Heart left ventricle (tissue), 16 donors: Measurements from ENCODE around the gene C20orf204. TPM values are rescaled to one million over a fixed set of nuclear protein-coding genes. Genes with fewer than 3 reads are reported as not detected.
A peak's percentile ranks its signal among the peaks of the same experiment; 100 is the strongest.

Experiments
- ATAC-seq, 4 donors: fragments of 200-7000 bp; cut with Tn5 transposase; one replicate each; pipeline ENCODE4 v1.9.1; 2020 to 2022; ENCODE audit warnings: moderate library complexity in 4 of 4, mild to moderate bottlenecking in 3 of 4, moderate number of reproducible peaks in 1 of 4
- DNase-seq, 5 donors: peaks; one replicate each; pipeline ENCODE4 v3.0.0-alpha.2; 2020
- H3K27ac ChIP-seq, 12 donors: fragments of 200-600 bp; sonication (generic) in 4 of 12; one replicate each; pipeline versions ENCODE4 v1.5.0 to v1.8.0; 2016 to 2022; ENCODE audit warnings: mild to moderate bottlenecking in 2 of 12
- H3K27me3 ChIP-seq, 9 donors: fragments of 200-600 bp; sonication (generic) in 2 of 9; one replicate each; pipeline versions ENCODE4 v1.5.1 to v1.8.0; 2016 to 2022; ENCODE audit warnings: mild to moderate bottlenecking in 3 of 9
- H3K36me3 ChIP-seq, 9 donors: fragments of 200-600 bp; sonication (generic) in 2 of 9; one replicate each; pipeline versions ENCODE4 v1.5.0 to v1.8.0; 2018 to 2022; ENCODE audit warnings: mild to moderate bottlenecking in 2 of 9
- H3K4me1 ChIP-seq, 12 donors: fragments of 200-600 bp; sonication (generic) in 4 of 12; one replicate each; pipeline versions ENCODE4 v1.5.0 to v1.8.0; 2016 to 2022; ENCODE audit warnings: mild to moderate bottlenecking in 3 of 12
- H3K4me3 ChIP-seq, 12 donors: fragments of 200-600 bp; sonication (generic) in 4 of 12; one replicate each; pipeline versions ENCODE4 v1.5.0 to v1.8.0; 2017 to 2022; ENCODE audit warnings: mild to moderate bottlenecking in 9 of 12, moderate library complexity in 4 of 12
- H3K9me3 ChIP-seq, 12 donors: fragments of 200-600 bp; sonication (generic) in 4 of 12; one replicate each; pipeline versions ENCODE4 v1.5.0 to v1.8.0; 2016 to 2022; ENCODE audit warnings: mild to moderate bottlenecking in 1 of 12
- POLR2A ChIP-seq, 2 donors: fragments of 450-650 bp; IDR thresholded peaks; one replicate each; pipeline ENCODE4 v1.6.1; 2017; ENCODE audit warnings: antibody characterized with exemption in 2 of 2, mild to moderate bottlenecking in 2 of 2, moderate library complexity in 2 of 2
- WGBS, 4 donors: extraction: QIAGEN DNeasy Blood & Tissue Kit in 2 of 4; methylation state at CpG; one replicate each; pipeline versions ENCODE4 v1.1.5 to v1.1.7; 2013 to 2018; 5-methylcytosine and 5-hydroxymethylcytosine counted together
- intact Hi-C, 10 donors: fragments of 100-400 bp; cut with DNase I; formaldehyde crosslinking; loops; one replicate each; pipeline versions ENCODE4 v1.11.1 to v1.14.2; 2022
- polyA plus RNA-seq, 2 donors: library from polyadenylated mRNA; stranded (reverse); fragments of 200-250 nt; gene quantifications; one replicate each; pipeline ENCODE4 v1.2.3, GENCODE V29; 2013
- total RNA-seq, 9 donors: library from RNA; depleted of rRNA in 2 of 9; stranded (reverse); fragments of >200 nt in 2 of 9; fragmentation: NEBNext Ultra II Directional in 3 of 9; extraction: Animal tissue kit (Norgen Biotek cat#: 25700) in 3 of 9; gene quantifications; one replicate each; pipeline versions ENCODE4 v1.1.0 to v1.2.4, GENCODE V29; 2016 to 2023
- TF ChIP-seq, protein P1 (sequence below), 12 donors: fragments of 200-600 bp; sonication (generic) in 4 of 12; IDR thresholded peaks; one replicate each; pipeline versions ENCODE4 v1.5.0 to v1.8.0; 2018 to 2022; ENCODE audit warnings: antibody characterized with exemption in 12 of 12, mild to moderate bottlenecking in 5 of 12
- donor health status: ischemic (EF 13 %, LVEDD 7.1; RV severe dilation, severe dysfunction).
- donor health status: healthy with polysubstance abuse.
- donor health status: DM: no; HTN: yes; CAD: no.
- donor health status: DM: no; HTN: no; CAD: no.
- donor health status: ischemic (EF 25% LVEDD 6.9; RV normal size, moderate dysfunction).
- donor health status: ischemic (EF 25% LVEDD 5.7; RV mildly dilated, moderate dysfunction).
- donor health status: healthy.
- donor health status: DM: yes; HTN: yes; CAD: no.
- donor health status: ischemic (EF 35%, LVEDD 5.7; RV mildly dilated, moderate dysfunction).
- donor health status: nonischemic (EF 11% LVEDD 7.7; RV severe dilation, severe dysfunction).
- donor health status: DM: yes; HTN: yes; CAD: no.
- donor health status: PGD.
- donor health status: ischemic (EF 29% LVEDD 5.4; RV normal size, mild dysfunction).
- donor health status: nonischemic (EF 23%, LVEDD 6.1; RV moderate dilation, normal function).

Gene C20orf204
- total and polyA plus RNA-seq, 11 donors, result 0.16 to 1.2 (median 0.42) TPM

DNA sequence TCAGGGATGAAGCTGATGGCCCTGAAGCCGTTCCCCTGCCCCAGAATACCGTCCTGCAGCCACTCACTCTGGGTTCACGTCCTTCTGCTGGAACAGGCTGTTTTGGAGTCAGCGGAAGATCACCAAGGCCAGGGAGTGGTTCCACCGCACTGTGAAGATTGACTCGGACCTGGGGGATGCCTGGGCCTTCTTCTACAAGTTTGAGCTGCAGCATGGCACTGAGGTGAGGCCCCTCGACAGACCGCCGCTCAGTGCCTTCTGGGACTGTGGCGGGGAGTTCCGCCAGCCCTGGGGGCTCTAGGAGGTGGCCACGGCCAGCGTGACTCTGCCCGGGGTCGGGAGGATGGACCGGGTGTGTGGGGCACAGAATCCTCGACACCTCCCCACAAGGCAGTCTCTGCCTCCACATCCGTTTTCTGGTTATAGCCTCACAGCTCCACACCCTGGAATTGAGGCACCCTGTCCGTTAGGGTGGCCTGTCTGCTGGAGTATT is 4.1 kb upstream of the C20orf204 start:
- intact Hi-C loops, result loop anchor here in 3 of 10 donors (5.0 to 10.0 kb wide), 3 partner anchors 47 to 83 kb away; partner anchors contain the start of gene PRPF6 (in 2 of the 3)
- DNase-seq (no peak), ATAC-seq (no peak)
- WGBS, 4 donors, result 87 to 94% (median 93%) methylated on average over 8 to 19 of the region's 19 CpGs
- Histone ChIP-seq H3K27me3 (peaks cover 0 to 11% (median 2%) of the 10 kb centered on the region in 9 donors), H3K9me3 (no peaks in the 10 kb centered on the region), H3K36me3 (peaks cover 3 to 81% (median 72%) of the 10 kb centered on the region in 9 donors), H3K27ac (no peak overlapping the region), H3K4me1 (peaks cover 0 to 20% (median 0%) of the 10 kb centered on the region in 12 donors), H3K4me3 (no peak overlapping the region)
- no peak for TF ChIP-seq POLR2A (IDR thresholded peaks at IDR 0.05)
- TF ChIP-seq, protein P1, sequence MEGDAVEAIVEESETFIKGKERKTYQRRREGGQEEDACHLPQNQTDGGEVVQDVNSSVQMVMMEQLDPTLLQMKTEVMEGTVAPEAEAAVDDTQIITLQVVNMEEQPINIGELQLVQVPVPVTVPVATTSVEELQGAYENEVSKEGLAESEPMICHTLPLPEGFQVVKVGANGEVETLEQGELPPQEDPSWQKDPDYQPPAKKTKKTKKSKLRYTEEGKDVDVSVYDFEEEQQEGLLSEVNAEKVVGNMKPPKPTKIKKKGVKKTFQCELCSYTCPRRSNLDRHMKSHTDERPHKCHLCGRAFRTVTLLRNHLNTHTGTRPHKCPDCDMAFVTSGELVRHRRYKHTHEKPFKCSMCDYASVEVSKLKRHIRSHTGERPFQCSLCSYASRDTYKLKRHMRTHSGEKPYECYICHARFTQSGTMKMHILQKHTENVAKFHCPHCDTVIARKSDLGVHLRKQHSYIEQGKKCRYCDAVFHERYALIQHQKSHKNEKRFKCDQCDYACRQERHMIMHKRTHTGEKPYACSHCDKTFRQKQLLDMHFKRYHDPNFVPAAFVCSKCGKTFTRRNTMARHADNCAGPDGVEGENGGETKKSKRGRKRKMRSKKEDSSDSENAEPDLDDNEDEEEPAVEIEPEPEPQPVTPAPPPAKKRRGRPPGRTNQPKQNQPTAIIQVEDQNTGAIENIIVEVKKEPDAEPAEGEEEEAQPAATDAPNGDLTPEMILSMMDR (IDR thresholded peaks at IDR 0.05), result no peak

DNA sequence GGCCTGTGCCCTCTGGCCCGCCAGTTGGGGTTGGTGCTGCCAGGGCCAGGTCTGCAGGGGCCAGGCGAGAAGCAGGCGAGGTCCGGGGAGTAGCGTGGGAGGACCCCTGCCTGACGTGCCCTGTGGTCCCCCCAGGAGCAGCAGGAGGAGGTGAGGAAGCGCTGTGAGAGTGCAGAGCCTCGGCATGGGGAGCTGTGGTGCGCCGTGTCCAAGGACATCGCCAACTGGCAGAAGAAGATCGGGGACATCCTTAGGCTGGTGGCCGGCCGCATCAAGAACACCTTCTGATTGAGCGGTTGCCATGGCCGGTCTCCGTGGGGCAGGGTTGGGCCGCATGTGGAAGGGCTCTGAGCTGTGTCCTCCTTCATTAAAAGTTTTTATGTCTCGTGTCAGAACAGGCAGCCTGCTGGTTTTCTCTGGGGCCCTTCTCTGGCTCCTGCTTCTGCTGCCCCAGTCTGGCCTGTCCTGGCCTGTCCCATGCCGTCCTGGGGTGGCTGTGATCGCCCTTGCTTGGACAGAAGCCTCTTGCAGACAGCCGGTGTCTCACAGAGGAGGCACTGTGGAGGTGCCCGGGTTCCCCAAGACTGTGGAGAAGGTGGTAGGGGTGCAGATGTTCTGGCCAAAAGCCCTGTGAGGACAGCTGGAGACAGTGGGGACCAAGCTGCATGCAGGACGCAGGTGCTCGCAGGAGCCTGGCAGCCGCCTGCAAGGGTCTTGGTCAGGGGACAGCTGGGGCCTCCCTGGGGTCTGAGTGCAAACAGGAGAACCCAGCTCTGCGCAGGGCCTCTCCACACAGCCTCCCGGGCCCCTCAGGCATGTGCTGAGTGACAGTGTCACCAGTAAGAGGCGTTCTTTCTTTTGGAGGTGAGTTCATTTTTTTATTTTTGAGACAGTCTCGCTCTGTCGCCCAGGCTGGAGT is 3.0 kb upstream of the C20orf204 start:
- intact Hi-C loops, result loop anchor here in 3 of 10 donors (5.0 to 10.0 kb wide), 3 partner anchors 48 to 82 kb away; partner anchors contain the start of gene PRPF6 (in 2 of the 3)
- peak in 1 of 5 donors; percentile 33 for DNase-seq
- peaks cover 0 to 22% (median 9%) of the 10 kb centered on the region in 9 donors for H3K27me3 ChIP-seq
- H3K9me3 ChIP-seq, result no peaks in the 10 kb centered on the region
- no peak for ATAC-seq
- peaks cover 0 to 30% (median 7%) of the 10 kb centered on the region in 12 donors for H3K4me1 ChIP-seq
- peak overlapping the region in 1 of 12 donors; percentile 43 for H3K27ac ChIP-seq
- peaks cover 0 to 70% (median 61%) of the 10 kb centered on the region in 9 donors for H3K36me3 ChIP-seq
- H3K4me3 ChIP-seq, result no peak overlapping the region
- TF ChIP-seq, protein P1 (IDR thresholded peaks at IDR 0.05), result no peak
- TF ChIP-seq POLR2A (IDR thresholded peaks at IDR 0.05), result no peak
- WGBS, 4 donors, result 85 to 93% (median 91%) methylated on average over 28 to 31 of the region's 31 CpGs

DNA sequence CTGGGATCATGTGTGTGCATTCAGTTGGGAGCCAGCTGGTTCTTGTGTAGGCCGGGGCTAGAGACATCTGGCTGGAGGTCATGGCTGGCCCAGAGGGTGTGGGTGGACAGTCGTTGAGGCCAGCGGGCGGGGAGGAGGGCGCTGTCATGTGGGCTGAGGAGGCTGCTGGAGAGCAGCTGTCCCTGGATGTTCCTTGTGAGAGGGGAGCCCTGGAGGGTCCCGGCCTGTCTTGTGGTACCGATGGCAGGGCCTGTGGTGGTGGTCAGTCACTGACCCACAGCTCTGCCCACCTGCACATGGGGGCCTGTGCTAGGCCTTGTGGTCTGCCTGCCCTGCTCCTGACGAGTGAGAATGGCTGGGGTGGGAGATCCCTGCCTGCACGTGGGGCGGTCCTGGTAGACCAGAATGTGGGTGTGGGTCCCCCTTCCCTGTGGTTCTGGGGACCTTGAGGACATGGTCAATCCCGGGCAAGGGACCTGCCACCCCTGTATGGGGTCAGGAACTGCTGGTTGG is 1.9 kb upstream of the C20orf204 start:
- H3K4me1 ChIP-seq, result peaks cover 0 to 41% (median 12%) of the 10 kb centered on the region in 12 donors
- H3K27ac ChIP-seq, result peak overlapping the region in 1 of 12 donors; percentile 55
- intact Hi-C loops, result loop anchor here in 3 of 10 donors (5.0 to 10.0 kb wide), 3 partner anchors 49 to 81 kb away; partner anchors contain the start of gene PRPF6 (in 2 of the 3)
- peaks cover 0 to 32% (median 17%) of the 10 kb centered on the region in 9 donors for H3K27me3 ChIP-seq
- peak in 3 of 4 donors; percentile 30 to 71 (median 63) for ATAC-seq
- H3K36me3 ChIP-seq, result peaks cover 0 to 60% (median 50%) of the 10 kb centered on the region in 9 donors
- TF ChIP-seq POLR2A (IDR thresholded peaks at IDR 0.05), result no peak
- TF ChIP-seq, protein P1 (IDR thresholded peaks at IDR 0.05), result no peak
- H3K9me3 ChIP-seq, result no peaks in the 10 kb centered on the region
- peak in 3 of 5 donors; percentile 59 to 75 (median 72) for DNase-seq
- WGBS, 4 donors, result 70 to 74% (median 72%) methylated on average over 4 to 11 of the region's 11 CpGs
- no peak overlapping the region for H3K4me3 ChIP-seq
